Measurements from ENCODE around the gene GRHL3. TPM values are rescaled to one million over a fixed set of nuclear protein-coding genes. Genes with fewer than 3 reads are reported as not detected.
A peak's percentile ranks its signal among the peaks of the same experiment; 100 is the strongest.

The GRHL3 gene
- total RNA-seq, 1 donor from 2014 or later = 6.9 TPM

GRCh38 chr1:24311741-24312140, 7.4 kb upstream of the GRHL3 start:
- Mint-ChIP-seq H3K36me3 (ENCODE audit: low read depth, unreplicated experiment) (no peaks in the 10 kb centered on the region), H3K9me3 (ENCODE audit: unreplicated experiment) (no peaks in the 10 kb centered on the region), H3K27ac (ENCODE audit: unreplicated experiment) (no peak overlapping the region), H3K4me3 (ENCODE audit: unreplicated experiment) (no peak overlapping the region), H3K27me3 (ENCODE audit: low read depth, unreplicated experiment) (peaks cover 10% of the 10 kb centered on the region), H3K4me1 (ENCODE audit: low read depth, unreplicated experiment) (peaks cover 8% of the 10 kb centered on the region)
- no peaks in the 10 kb centered on the region for H3K79me2 ChIP-seq (ENCODE audit: insufficient read depth, low read length)
- peaks cover 8% of the 10 kb centered on the region for H3K27me3 ChIP-seq (ENCODE audit: insufficient read depth, low read length)
- H3K36me3 ChIP-seq (ENCODE audit: insufficient read depth, low read length) = no peaks in the 10 kb centered on the region
- H2AFZ ChIP-seq (ENCODE audit: low read depth, low read length) = no peak overlapping the region
- H3K9me3 ChIP-seq (ENCODE audit: insufficient read depth, low read depth, low read length) = no peaks in the 10 kb centered on the region
- H3K27ac ChIP-seq (ENCODE audit: low read depth, low read length) = no peak overlapping the region
- no peak overlapping the region for H3K4me2 ChIP-seq (ENCODE audit: low read length)
- DNase-seq (ENCODE audit: low read depth) (no peak), FAIRE-seq (no peak)
- H3K4me3 ChIP-seq (ENCODE audit: insufficient read depth, low read depth, low read length) = no peak overlapping the region
- H3K4me1 ChIP-seq (ENCODE audit: insufficient read depth, low read length) = peaks cover 5% of the 10 kb centered on the region
- H3K9ac ChIP-seq (ENCODE audit: low read length) = no peak overlapping the region
- H4K20me1 ChIP-seq (ENCODE audit: insufficient read depth, low read length) = no peaks in the 10 kb centered on the region
- TF ChIP-seq EZH2 (IDR thresholded peaks at IDR 0.05; ENCODE audit: insufficient read depth, low read length) (no peak), CTCF (IDR thresholded peaks at IDR 0.05; ENCODE audit: insufficient read depth, low read depth, low read length) (no peak)

- no peaks in the 10 kb centered on the region for H3K79me2 ChIP-seq (ENCODE audit: insufficient read depth, low read length)
- no peaks in the 10 kb centered on the region for H4K20me1 ChIP-seq (ENCODE audit: insufficient read depth, low read length)
- TF ChIP-seq EZH2 (IDR thresholded peaks at IDR 0.05; ENCODE audit: insufficient read depth, low read length) (no peak), CTCF (IDR thresholded peaks at IDR 0.05; ENCODE audit: insufficient read depth, low read depth, low read length) (no peak)
- no peak overlapping the region for H2AFZ ChIP-seq (ENCODE audit: low read depth, low read length)
- peaks cover 21% of the 10 kb centered on the region for H3K4me1 Mint-ChIP-seq (ENCODE audit: low read depth, unreplicated experiment)
- H3K9me3 Mint-ChIP-seq (ENCODE audit: unreplicated experiment) = peaks cover 1% of the 10 kb centered on the region
- H3K27ac Mint-ChIP-seq (ENCODE audit: unreplicated experiment) = peak overlapping the region; percentile 15
- no peak overlapping the region for H3K4me3 Mint-ChIP-seq (ENCODE audit: unreplicated experiment)
- DNase-seq (ENCODE audit: low read depth) = no peak
- H3K36me3 ChIP-seq (ENCODE audit: insufficient read depth, low read length) = no peaks in the 10 kb centered on the region
- no peak overlapping the region for H3K4me3 ChIP-seq (ENCODE audit: insufficient read depth, low read depth, low read length)
- H3K4me2 ChIP-seq (ENCODE audit: low read length) = no peak overlapping the region
- peaks cover 4% of the 10 kb centered on the region for H3K27me3 Mint-ChIP-seq (ENCODE audit: low read depth, unreplicated experiment)
- H3K27ac ChIP-seq (ENCODE audit: low read depth, low read length) = no peak overlapping the region
- peaks cover 5% of the 10 kb centered on the region for H3K4me1 ChIP-seq (ENCODE audit: insufficient read depth, low read length)
- no peaks in the 10 kb centered on the region for H3K36me3 Mint-ChIP-seq (ENCODE audit: low read depth, unreplicated experiment)
- no peaks in the 10 kb centered on the region for H3K9me3 ChIP-seq (ENCODE audit: insufficient read depth, low read depth, low read length)
- H3K9ac ChIP-seq (ENCODE audit: low read length) = no peak overlapping the region
- FAIRE-seq = no peak
- H3K27me3 ChIP-seq (ENCODE audit: insufficient read depth, low read length) = peaks cover 33% of the 10 kb centered on the region
Observed at GRCh38 chr1:24315391-24315790, 3.8 kb upstream of the GRHL3 start.

- Histone ChIP-seq H3K27me3 (ENCODE audit: insufficient read depth, low read length) (peaks cover 38% of the 10 kb centered on the region), H4K20me1 (ENCODE audit: insufficient read depth, low read length) (no peaks in the 10 kb centered on the region), H3K9ac (ENCODE audit: low read length) (no peak overlapping the region), H3K79me2 (ENCODE audit: insufficient read depth, low read length) (no peaks in the 10 kb centered on the region), H3K36me3 (ENCODE audit: insufficient read depth, low read length) (no peaks in the 10 kb centered on the region), H2AFZ (ENCODE audit: low read depth, low read length) (no peak overlapping the region), H3K4me3 (ENCODE audit: insufficient read depth, low read depth, low read length) (no peak overlapping the region), H3K4me2 (ENCODE audit: low read length) (no peak overlapping the region), H3K4me1 (ENCODE audit: insufficient read depth, low read length) (peaks cover 10% of the 10 kb centered on the region), H3K27ac (ENCODE audit: low read depth, low read length) (no peak overlapping the region), H3K9me3 (ENCODE audit: insufficient read depth, low read depth, low read length) (no peaks in the 10 kb centered on the region)
- DNase-seq (ENCODE audit: low read depth) (no peak), FAIRE-seq (no peak)
- H3K27me3 Mint-ChIP-seq (ENCODE audit: low read depth, unreplicated experiment) = peaks cover 7% of the 10 kb centered on the region
- no peak overlapping the region for H3K4me3 Mint-ChIP-seq (ENCODE audit: unreplicated experiment)
- no peak overlapping the region for H3K27ac Mint-ChIP-seq (ENCODE audit: unreplicated experiment)
- H3K4me1 Mint-ChIP-seq (ENCODE audit: low read depth, unreplicated experiment) = peaks cover 29% of the 10 kb centered on the region
- H3K36me3 Mint-ChIP-seq (ENCODE audit: low read depth, unreplicated experiment) = no peaks in the 10 kb centered on the region
- TF ChIP-seq CTCF (IDR thresholded peaks at IDR 0.05; ENCODE audit: insufficient read depth, low read depth, low read length) = no peak
- TF ChIP-seq EZH2 (IDR thresholded peaks at IDR 0.05; ENCODE audit: insufficient read depth, low read length) = no peak
- peaks cover 1% of the 10 kb centered on the region for H3K9me3 Mint-ChIP-seq (ENCODE audit: unreplicated experiment)
Observed at GRCh38 chr1:24316645-24317044, 2.5 kb upstream of the GRHL3 start.
